ENCODE data around the gene EPHB3.

EPHB3 gene

GRCh38 chr3:184597829-184598573 is 36.4 kb downstream of the EPHB3 start:
- TF ChIP-seq MAX (IDR thresholded peaks at IDR 0.05; ENCODE audit: low read depth, low read length) = no peak
- no peak for TF ChIP-seq POLR2A (IDR thresholded peaks at IDR 0.05; ENCODE audit: extremely low read depth, insufficient read length)
- TF ChIP-seq MYC (IDR thresholded peaks at IDR 0.05; ENCODE audit: low read depth, low read length) = no peak
- no peak overlapping the region for H3K4me3 ChIP-seq (ENCODE audit: low read depth, low read length)
- no peak for DNase-seq (ENCODE audit: low read depth)

GRCh38 chr3:184598574-184598927 is 37.0 kb downstream of the EPHB3 start:
- no peak for DNase-seq (ENCODE audit: low read depth)
- no peak for TF ChIP-seq MAX (IDR thresholded peaks at IDR 0.05; ENCODE audit: low read depth, low read length)
- TF ChIP-seq MYC (IDR thresholded peaks at IDR 0.05; ENCODE audit: low read depth, low read length) = no peak
- TF ChIP-seq POLR2A (IDR thresholded peaks at IDR 0.05; ENCODE audit: extremely low read depth, insufficient read length) = no peak
- no peak for TF ChIP-seq CTCF (IDR thresholded peaks at IDR 0.05; ENCODE audit: low read depth, low read length)
- no peak overlapping the region for H3K4me3 ChIP-seq (ENCODE audit: low read depth, low read length)

- DNase-seq (ENCODE audit: low read depth) = no peak
- TF ChIP-seq MYC (IDR thresholded peaks at IDR 0.05; ENCODE audit: low read depth, low read length) = no peak
- TF ChIP-seq CTCF (IDR thresholded peaks at IDR 0.05; ENCODE audit: low read depth, low read length) = no peak
- no peak for TF ChIP-seq MAX (IDR thresholded peaks at IDR 0.05; ENCODE audit: low read depth, low read length)
- no peak for TF ChIP-seq POLR2A (IDR thresholded peaks at IDR 0.05; ENCODE audit: extremely low read depth, insufficient read length)
- no peak overlapping the region for H3K4me3 ChIP-seq (ENCODE audit: low read depth, low read length)
Measured at GRCh38 chr3:184599143-184599542, 37.6 kb downstream of the EPHB3 start.

- no peak for TF ChIP-seq CTCF (IDR thresholded peaks at IDR 0.05; ENCODE audit: low read depth, low read length)
- TF ChIP-seq POLR2A (IDR thresholded peaks at IDR 0.05; ENCODE audit: extremely low read depth, insufficient read length) = no peak
- TF ChIP-seq MYC (IDR thresholded peaks at IDR 0.05; ENCODE audit: low read depth, low read length) = no peak
- TF ChIP-seq MAX (IDR thresholded peaks at IDR 0.05; ENCODE audit: low read depth, low read length) = no peak
- DNase-seq (ENCODE audit: low read depth) = no peak
- no peak overlapping the region for H3K4me3 ChIP-seq (ENCODE audit: low read depth, low read length)
Measured at GRCh38 chr3:184600685-184601377, 39.2 kb downstream of the EPHB3 start.

DNA sequence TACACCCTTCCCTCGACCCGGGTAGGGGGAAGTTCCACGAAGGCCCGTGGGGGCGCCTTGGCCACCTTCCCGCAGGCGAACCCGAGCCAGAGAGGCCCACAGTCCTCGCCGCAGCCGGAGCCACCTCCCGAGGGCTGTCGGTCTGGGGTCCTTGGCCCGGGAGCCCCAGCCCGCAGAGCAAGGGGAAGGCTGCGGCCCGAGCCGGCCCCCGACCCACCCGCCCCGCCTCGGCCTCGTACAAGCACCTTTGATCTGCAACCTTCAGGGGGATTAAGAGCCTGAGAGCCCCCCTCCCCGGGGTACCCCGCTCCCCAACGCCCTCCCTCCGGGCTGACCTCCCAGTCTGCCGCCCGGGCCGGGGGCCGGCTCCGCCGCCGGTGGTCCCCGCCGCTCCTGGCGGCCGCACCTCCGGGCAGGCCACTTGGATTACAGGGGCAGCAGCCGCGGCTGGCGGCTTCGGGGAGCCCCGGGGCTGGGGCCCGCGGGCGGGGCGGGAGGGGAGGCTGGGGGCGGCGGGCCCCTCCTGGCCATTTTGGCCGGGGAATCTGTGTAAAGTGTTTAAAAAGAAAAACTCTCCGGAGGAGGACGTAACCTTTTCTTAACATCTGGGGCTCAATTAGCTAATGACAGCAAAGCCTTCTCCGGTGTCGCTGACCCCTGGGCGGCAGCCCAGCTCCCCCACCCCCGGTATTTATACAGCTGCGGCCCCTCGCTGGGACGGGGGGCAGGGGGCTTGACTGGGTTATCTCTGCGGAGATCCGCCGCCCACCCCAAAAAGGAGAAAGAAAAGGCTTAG is 40.2 kb downstream of the EPHB3 start:
- TF ChIP-seq MAX (IDR thresholded peaks at IDR 0.05; ENCODE audit: low read depth, low read length) = no peak
- TF ChIP-seq POLR2A (IDR thresholded peaks at IDR 0.05; ENCODE audit: extremely low read depth, insufficient read length) = no peak
- no peak for TF ChIP-seq CTCF (IDR thresholded peaks at IDR 0.05; ENCODE audit: low read depth, low read length)
- no peak for TF ChIP-seq MYC (IDR thresholded peaks at IDR 0.05; ENCODE audit: low read depth, low read length)
- no peak for DNase-seq (ENCODE audit: low read depth)
- H3K4me3 ChIP-seq (ENCODE audit: low read depth, low read length) = no peak overlapping the region

Measured in NB4 (cell line).